H1 (cell line): ENCODE results near the gene ITPKB. TPM values are rescaled to one million over a fixed set of nuclear protein-coding genes. Genes with fewer than 3 reads are reported as not detected.
A peak's percentile ranks its signal among the peaks of the same experiment; 100 is the strongest.

ENCODE experiments used
- CTCF ChIA-PET: fragments of 300-600 bp; sonication (Branson Sonifier 250); formaldehyde crosslinking; loops from one replicate; lab custom pipeline; 2021; ENCODE audit not compliant: partially characterized antibody; lab: Charles Lee
- POLR2A ChIA-PET: fragments of 300-600 bp; sonication (Branson Sonifier 250); formaldehyde crosslinking; loops from one replicate; lab custom pipeline; 2021; ENCODE audit warnings: inconsistent platforms; ENCODE audit not compliant: partially characterized antibody; lab: Charles Lee
- DNase-seq, 2 experiments: peaks; one replicate each; pipeline versions ENCODE4 v3.0.0 to v3.0.0-alpha.2; 2010 to 2022; ENCODE audit warnings: low spot score in 2 of 2, low read depth in 1 of 2, mixed read lengths in 1 of 2
- FAIRE-seq: peaks from 2 replicates; lab custom pipeline; 2011; peaks lifted over from hg19 to GRCh38; lab: Jason Lieb, UNC
- H2AFZ ChIP-seq: 2 replicates; pipeline ENCODE4 v1.8.1; 2012; ENCODE audit warnings: low read length, inconsistent platforms
- H2AK5ac ChIP-seq: 2 replicates; pipeline ENCODE4 v1.6.1; 2013; ENCODE audit warnings: low read depth, low read length
- H2BK120ac ChIP-seq: replicated peaks from 2 replicates; pipeline ENCODE3; 2013; ENCODE audit warnings: low read depth, low read length, inconsistent platforms
- H2BK12ac ChIP-seq: 2 replicates; pipeline ENCODE4 v1.6.1; 2013; ENCODE audit warnings: low read depth, low read length
- H2BK15ac ChIP-seq: 2 replicates; pipeline ENCODE4 v1.6.1; 2013; ENCODE audit warnings: low read length
- H2BK20ac ChIP-seq: 2 replicates; pipeline ENCODE4 v1.6.1; 2013; ENCODE audit warnings: low read length
- H2BK5ac ChIP-seq: 2 replicates; pipeline ENCODE4 v1.6.1; 2013; ENCODE audit warnings: low read depth, low read length
- H3K14ac ChIP-seq: 2 replicates; pipeline ENCODE4 v1.6.1; 2013; ENCODE audit warnings: inconsistent platforms; ENCODE audit not compliant: insufficient read length
- H3K18ac ChIP-seq: 2 replicates; pipeline ENCODE4 v1.6.1; 2013; ENCODE audit warnings: low read length; ENCODE audit errors: extremely low read depth
- H3K23ac ChIP-seq: 2 replicates; pipeline ENCODE4 v1.6.1; 2013; ENCODE audit warnings: inconsistent platforms; ENCODE audit not compliant: insufficient read length
- H3K23me2 ChIP-seq: 2 replicates; pipeline ENCODE4 v1.6.1; 2013; ENCODE audit warnings: low read depth, low read length
- H3K27ac ChIP-seq: 2 replicates; pipeline ENCODE4 v1.6.1; 2011; ENCODE audit warnings: low read depth, low read length, inconsistent platforms
- H3K27me3 ChIP-seq, 4 experiments: replicated peaks in 1 of 4; 1 replicate in 1 of 4; 2 replicates in 3 of 4; pipeline versions ENCODE4 v1.6.1 to v1.8.1; 2011 to 2013; ENCODE audit warnings: low read length in 3 of 4, mild to moderate bottlenecking in 3 of 4, inconsistent platforms in 2 of 4, mixed read lengths in 2 of 4, moderate library complexity in 1 of 4; ENCODE audit not compliant: control insufficient read depth in 3 of 4, insufficient read depth in 3 of 4; ENCODE audit errors: extremely low read depth in 1 of 4
- H3K36me3 ChIP-seq, 4 experiments: 2 replicates each; pipeline versions ENCODE4 v1.6.1 to v1.8.1; 2011 to 2013; ENCODE audit warnings: mild to moderate bottlenecking in 4 of 4, low read length in 3 of 4, moderate library complexity in 2 of 4, control low read depth in 1 of 4, inconsistent platforms in 1 of 4; ENCODE audit not compliant: insufficient read depth in 4 of 4, control insufficient read depth in 2 of 4
- H3K4ac ChIP-seq: replicated peaks from 2 replicates; pipeline ENCODE3; 2013; ENCODE audit warnings: low read length, low read depth, mixed read lengths, inconsistent platforms; ENCODE audit not compliant: insufficient read length
- H3K4me1 ChIP-seq, 4 experiments: replicated peaks in 1 of 4; 1 replicate in 1 of 4; 2 replicates in 3 of 4; pipeline versions ENCODE4 v1.6.1 to v1.8.1; 2011 to 2013; ENCODE audit warnings: low read length in 3 of 4, inconsistent platforms in 2 of 4, mixed read lengths in 1 of 4; ENCODE audit not compliant: insufficient read depth in 4 of 4, control insufficient read depth in 3 of 4
- H3K4me2 ChIP-seq, 2 experiments: 2 replicates each; pipeline versions ENCODE4 v1.6.1 to v1.8.1; 2011 to 2013; ENCODE audit warnings: low read depth in 2 of 2, low read length in 2 of 2, control low read depth in 1 of 2, inconsistent platforms in 1 of 2, mild to moderate bottlenecking in 1 of 2; ENCODE audit not compliant: insufficient read depth in 1 of 2
- H3K4me3 ChIP-seq, 4 experiments: fragments of 200-600, 300-600 bp in 1 of 4; sonication (generic), shearing (Covaris generic), sonication (Bioruptor Twin) in 1 of 4; 2 replicates each; pipeline versions ENCODE4 v1.5.1 to v1.8.1; 2011 to 2016; ENCODE audit warnings: low read length in 4 of 4, low read depth in 3 of 4, control low read depth in 2 of 4, inconsistent platforms in 2 of 4, mild to moderate bottlenecking in 2 of 4, mixed read lengths in 1 of 4, moderate library complexity in 1 of 4; ENCODE audit not compliant: insufficient read depth in 2 of 4; ENCODE audit errors: extremely low read depth in 1 of 4
- H3K56ac ChIP-seq: replicated peaks from 2 replicates; pipeline ENCODE3; 2013; ENCODE audit warnings: low read depth, mild to moderate bottlenecking, mixed read lengths, low read length, inconsistent platforms; ENCODE audit not compliant: insufficient read length
- H3K79me1 ChIP-seq: 2 replicates; pipeline ENCODE4 v1.6.1; 2013; ENCODE audit warnings: low read depth, low read length, control low read depth
- H3K79me2 ChIP-seq, 2 experiments: 2 replicates each; pipeline versions ENCODE4 v1.6.1 to v1.8.1; 2012 to 2013; ENCODE audit warnings: low read length in 2 of 2, mild to moderate bottlenecking in 2 of 2, inconsistent platforms in 1 of 2; ENCODE audit not compliant: insufficient read depth in 2 of 2, control insufficient read depth in 1 of 2
- H3K9ac ChIP-seq, 4 experiments: replicated peaks in 1 of 4; 1 replicate in 1 of 4; 2 replicates in 3 of 4; pipeline versions ENCODE4 v1.6.1 to v1.8.1; 2011 to 2013; ENCODE audit warnings: low read depth in 3 of 4, low read length in 3 of 4, control low read depth in 2 of 4, mild to moderate bottlenecking in 2 of 4, moderate library complexity in 2 of 4, inconsistent platforms in 1 of 4; ENCODE audit errors: extremely low read depth in 1 of 4
- H3K9me3 ChIP-seq, 2 experiments: 2 replicates each; pipeline versions ENCODE4 v1.6.1 to v1.8.1; 2012 to 2013; ENCODE audit warnings: mild to moderate bottlenecking in 2 of 2, moderate library complexity in 2 of 2, control low read depth in 1 of 2, inconsistent platforms in 1 of 2, low read depth in 1 of 2, low read length in 1 of 2, mixed read lengths in 1 of 2; ENCODE audit not compliant: insufficient read depth in 2 of 2
- H4K20me1 ChIP-seq, 2 experiments: replicated peaks in 1 of 2; 2 replicates each; pipeline versions ENCODE3 to v1.8.1; 2011 to 2013; ENCODE audit warnings: inconsistent platforms in 2 of 2, low read length in 2 of 2, mild to moderate bottlenecking in 1 of 2; ENCODE audit not compliant: insufficient read depth in 2 of 2, control insufficient read depth in 1 of 2
- H4K5ac ChIP-seq: 2 replicates; pipeline ENCODE4 v1.6.1; 2013; ENCODE audit warnings: low read length, low read depth, mixed read lengths, inconsistent platforms; ENCODE audit not compliant: insufficient read length
- H4K8ac ChIP-seq: 2 replicates; pipeline ENCODE4 v1.8.0; 2013; ENCODE audit warnings: mild to moderate bottlenecking, moderate library complexity, low read length, inconsistent platforms; ENCODE audit not compliant: insufficient read depth; ENCODE audit errors: extremely low read depth
- H4K91ac ChIP-seq: replicated peaks from 2 replicates; pipeline ENCODE3; 2013; ENCODE audit warnings: low read length, mixed read lengths, inconsistent platforms; ENCODE audit not compliant: insufficient read length
- ASH2L ChIP-seq: fragments of 200-600, 300-600 bp; sonication (generic); IDR thresholded peaks from one replicate; pipeline ENCODE4 v1.7.1; 2017; ENCODE audit warnings: low read length
- ATF3 ChIP-seq: IDR thresholded peaks from 2 replicates; pipeline ENCODE4 v1.6.1; 2011; ENCODE audit warnings: low read depth, mild to moderate bottlenecking, low read length; ENCODE audit not compliant: insufficient read depth
- BACH1 ChIP-seq: IDR thresholded peaks from 2 replicates; pipeline ENCODE4 v1.6.1; 2012; ENCODE audit warnings: low read length, improper control_type of control experiment
- BCL11A ChIP-seq, 2 experiments: IDR thresholded peaks; one replicate each; pipeline ENCODE4 v1.6.1; 2011; ENCODE audit warnings: low read depth in 2 of 2, low read length in 2 of 2, mild to moderate bottlenecking in 2 of 2
- CHD1 ChIP-seq: IDR thresholded peaks from 2 replicates; pipeline ENCODE4 v1.6.1; 2012; ENCODE audit warnings: low read depth, low read length, improper control_type of control experiment
- EP300 ChIP-seq, 2 experiments: IDR thresholded peaks; 1 replicate in 1 of 2; 2 replicates in 1 of 2; pipeline ENCODE4 v1.6.1; 2011 to 2012; ENCODE audit warnings: low read depth in 2 of 2, low read length in 2 of 2, mild to moderate bottlenecking in 2 of 2, borderline replicate concordance in 1 of 2, inconsistent platforms in 1 of 2, moderate library complexity in 1 of 2
- EZH2 ChIP-seq: fragments of 200-600 bp; sonication (generic); IDR thresholded peaks from 2 replicates; pipeline ENCODE4 v1.7.1; 2012; ENCODE audit warnings: low read depth, mild to moderate bottlenecking, moderate library complexity, low read length, inconsistent platforms; ENCODE audit not compliant: severe bottlenecking
- KDM5A ChIP-seq: fragments of 200-600 bp; IDR thresholded peaks from 2 replicates; pipeline ENCODE4 v1.7.1; 2012; ENCODE audit warnings: mild to moderate bottlenecking, low read length, inconsistent platforms, mixed read lengths
- NRF1 ChIP-seq: IDR thresholded peaks from 2 replicates; pipeline ENCODE4 v1.6.1; 2011; ENCODE audit warnings: mild to moderate bottlenecking, low read depth, low read length, improper control_type of control experiment
- SIX5 ChIP-seq: IDR thresholded peaks from 2 replicates; pipeline ENCODE4 v1.6.1; 2011; ENCODE audit warnings: mild to moderate bottlenecking, low read depth, low read length
- SUZ12 ChIP-seq: fragments of 200-600 bp; sonication (generic); IDR thresholded peaks from 2 replicates; pipeline ENCODE4 v1.6.1; 2012; ENCODE audit warnings: mild to moderate bottlenecking, inconsistent platforms, low read length, moderate library complexity, mixed read lengths
- TAF1 ChIP-seq: IDR thresholded peaks from 2 replicates; pipeline ENCODE4 v1.6.1; 2011; ENCODE audit warnings: mild to moderate bottlenecking, low read depth, low read length
- TBP ChIP-seq: IDR thresholded peaks from 2 replicates; pipeline ENCODE4 v1.6.1; 2011; ENCODE audit warnings: low read depth, low read length, improper control_type of control experiment
- WGBS, 2 experiments: shearing (Covaris generic) in 1 of 2; methylation state at CpG; one replicate each; pipeline versions ENCODE4 v1.1.6 to v1.1.7; 2013 to 2015; ENCODE audit warnings: low lambda C conversion rate in 2 of 2, mixed read lengths in 2 of 2, inconsistent platforms in 1 of 2, low coverage in 1 of 2, missing lambda C conversion rate in 1 of 2; ENCODE audit not compliant: insufficient replicate concordance in 2 of 2, insufficient coverage in 1 of 2, insufficient read length in 1 of 2; ENCODE audit errors: extremely low coverage in 1 of 2, missing lambda C conversion rate in 1 of 2; 5-methylcytosine and 5-hydroxymethylcytosine counted together
- polyA plus RNA-seq, 7 experiments: library from polyadenylated mRNA; depleted of rRNA in 3 of 7; stranded (reverse) in 5 of 7; unstranded in 2 of 7; fragments of >200 nt in 5 of 7; fragments of 200-250 nt in 2 of 7; gene quantifications; 1 replicate in 5 of 7; 2 replicates in 1 of 7; 4 replicates in 1 of 7; pipeline versions ENCODE4 v1.2.1 to v1.2.3, GENCODE V29; 2011 to 2013; ENCODE audit warnings: missing spikeins in 2 of 7, mixed read lengths in 2 of 7
- total RNA-seq: library from RNA; stranded (reverse); fragmentation: NEBNext Ultra II Directional; extraction: Animal tissue kit (Norgen Biotek cat#: 25700); gene quantifications from 2 replicates; pipeline ENCODE4 v1.2.1, GENCODE V29; 2021
- TF ChIP-seq, protein P1 (sequence below): IDR thresholded peaks from 2 replicates; pipeline ENCODE4 v1.6.1; 2012; ENCODE audit warnings: inconsistent platforms

ITPKB gene
- total and polyA plus RNA-seq, 2 of the 8 experiments (the other 6 are each of a cell fraction or from before 2014, with no cell fraction given): 1.7 to 4.8 TPM

GRCh38 chr1:226666692-226667091 lies 72.4 kb downstream of the ITPKB start:
- Histone ChIP-seq H4K91ac (no peak overlapping the region), H3K79me2 (no peaks in the 10 kb centered on the region), H3K9me3 (no peaks in the 10 kb centered on the region), H3K14ac (no peak overlapping the region), H3K27me3 (no peaks in the 10 kb centered on the region), H2AK5ac (peak overlapping the region; percentile 75), H3K4me2 (no peak overlapping the region), H2BK5ac (no peak overlapping the region), H3K4me1 (peaks cover 2 to 8% (median 2%) of the 10 kb centered on the region in 4 experiments; a peak in 5 of 7 replicates), H3K23ac (no peak overlapping the region), H3K23me2 (0 out of 2 replicates have a peak, but pooled peaks cover 1% of the 10 kb centered on the region), H3K36me3 (no peaks in the 10 kb centered on the region), H3K56ac (no peak overlapping the region), H4K8ac (no peak overlapping the region), H4K5ac (no peak overlapping the region), H3K18ac (peak overlapping the region; percentile 17; the same call in 1 of the 2 replicates), H2AFZ (no peak overlapping the region), H2BK12ac (peak overlapping the region; percentile 82), H2BK120ac (no peak overlapping the region), H3K9ac (no peak overlapping the region), H3K4ac (no peak overlapping the region), H3K79me1 (no peaks in the 10 kb centered on the region), H2BK20ac (peak overlapping the region; percentile 57; the same call in 1 of the 2 replicates), H2BK15ac (0 out of 2 replicates have a peak overlapping the region, but pooled peaks have one; percentile 63), H3K4me3 (no peak overlapping the region), H4K20me1 (no peaks in the 10 kb centered on the region), H3K27ac (no peak overlapping the region)
- 92% methylated on average over 4 of the region's 4 CpGs; no CpG with 5 or more reads in 1 of the 2 experiments for WGBS, 2 experiments
- no peak for DNase-seq
- no peak for FAIRE-seq
- ChIA-PET POLR2A (interaction anchor here (0.8 to 1.3 kb wide), 2 partner anchors 11 kb away, joined by 3 read pairs; no protein-coding TSS in a partner anchor), CTCF (interaction anchor here (1.0 to 1.5 kb wide), 3 partner anchors 13 to 40 kb away, joined by 4 to 5 read pairs (median 4); no protein-coding TSS in a partner anchor)
- no peak for TF ChIP-seq TAF1
- TF ChIP-seq, protein P1, sequence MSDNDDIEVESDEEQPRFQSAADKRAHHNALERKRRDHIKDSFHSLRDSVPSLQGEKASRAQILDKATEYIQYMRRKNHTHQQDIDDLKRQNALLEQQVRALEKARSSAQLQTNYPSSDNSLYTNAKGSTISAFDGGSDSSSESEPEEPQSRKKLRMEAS: no peak
- no peak for TF ChIP-seq EP300 (IDR thresholded peaks at IDR 0.05; ENCODE audit: borderline replicate concordance in 1 of 2, low read depth in 2 of 2, low read length in 2 of 2)
- no peak for TF ChIP-seq CHD1
- no peak for TF ChIP-seq ATF3
- TF ChIP-seq SIX5: no peak
- TF ChIP-seq KDM5A: no peak
- no peak for TF ChIP-seq BCL11A (IDR thresholded peaks at IDR 0.05; ENCODE audit: low read depth in 2 of 2, low read length in 2 of 2)
- TF ChIP-seq NRF1: no peak
- TF ChIP-seq EZH2: no peak
- TF ChIP-seq ASH2L: no peak
- no peak for TF ChIP-seq SUZ12
- TF ChIP-seq BACH1: no peak
- no peak for TF ChIP-seq TBP
